GM21515 (cell line): Measurements from ENCODE around the gene CEACAM5.
"Not testable (repeated sequence)": the region's sequence is repeated elsewhere in the genome, so short reads cannot be mapped to it uniquely, and the experiment has no call there.

ENCODE experiments used
- ATAC-seq: cut with Tn5 transposase; IDR thresholded peaks from one replicate; pipeline ENCODE4 v1.9.1; 2021; ENCODE audit not compliant: unreplicated experiment

CEACAM5 gene

DNA sequence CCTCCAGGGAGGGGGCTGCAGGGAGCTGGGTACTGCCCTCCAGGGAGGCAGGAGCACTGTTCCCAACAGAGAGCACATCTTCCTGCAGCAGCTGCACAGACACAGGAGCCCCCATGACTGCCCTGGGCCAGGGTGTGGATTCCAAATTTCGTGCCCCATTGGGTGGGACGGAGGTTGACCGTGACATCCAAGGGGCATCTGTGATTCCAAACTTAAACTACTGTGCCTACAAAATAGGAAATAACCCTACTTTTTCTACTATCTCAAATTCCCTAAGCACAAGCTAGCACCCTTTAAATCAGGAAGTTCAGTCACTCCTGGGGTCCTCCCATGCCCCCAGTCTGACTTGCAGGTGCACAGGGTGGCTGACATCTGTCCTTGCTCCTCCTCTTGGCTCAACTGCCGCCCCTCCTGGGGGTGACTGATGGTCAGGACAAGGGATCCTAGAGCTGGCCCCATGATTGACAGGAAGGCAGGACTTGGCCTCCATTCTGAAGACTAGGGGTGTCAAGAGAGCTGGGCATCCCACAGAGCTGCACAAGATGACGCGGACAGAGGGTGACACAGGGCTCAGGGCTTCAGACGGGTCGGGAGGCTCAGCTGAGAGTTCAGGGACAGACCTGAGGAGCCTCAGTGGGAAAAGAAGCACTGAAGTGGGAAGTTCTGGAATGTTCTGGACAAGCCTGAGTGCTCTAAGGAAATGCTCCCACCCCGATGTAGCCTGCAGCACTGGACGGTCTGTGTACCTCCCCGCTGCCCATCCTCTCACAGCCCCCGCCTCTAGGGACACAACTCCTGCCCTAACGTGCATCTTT lies 7.8 kb upstream of the CEACAM5 start:
- ATAC-seq: no peak

DNA sequence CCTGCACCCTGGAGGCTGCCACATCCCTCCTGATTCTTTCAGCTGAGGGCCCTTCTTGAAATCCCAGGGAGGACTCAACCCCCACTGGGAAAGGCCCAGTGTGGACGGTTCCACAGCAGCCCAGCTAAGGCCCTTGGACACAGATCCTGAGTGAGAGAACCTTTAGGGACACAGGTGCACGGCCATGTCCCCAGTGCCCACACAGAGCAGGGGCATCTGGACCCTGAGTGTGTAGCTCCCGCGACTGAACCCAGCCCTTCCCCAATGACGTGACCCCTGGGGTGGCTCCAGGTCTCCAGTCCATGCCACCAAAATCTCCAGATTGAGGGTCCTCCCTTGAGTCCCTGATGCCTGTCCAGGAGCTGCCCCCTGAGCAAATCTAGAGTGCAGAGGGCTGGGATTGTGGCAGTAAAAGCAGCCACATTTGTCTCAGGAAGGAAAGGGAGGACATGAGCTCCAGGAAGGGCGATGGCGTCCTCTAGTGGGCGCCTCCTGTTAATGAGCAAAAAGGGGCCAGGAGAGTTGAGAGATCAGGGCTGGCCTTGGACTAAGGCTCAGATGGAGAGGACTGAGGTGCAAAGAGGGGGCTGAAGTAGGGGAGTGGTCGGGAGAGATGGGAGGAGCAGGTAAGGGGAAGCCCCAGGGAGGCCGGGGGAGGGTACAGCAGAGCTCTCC lies 6.9 kb upstream of the CEACAM5 start:
- ATAC-seq: no peak

DNA sequence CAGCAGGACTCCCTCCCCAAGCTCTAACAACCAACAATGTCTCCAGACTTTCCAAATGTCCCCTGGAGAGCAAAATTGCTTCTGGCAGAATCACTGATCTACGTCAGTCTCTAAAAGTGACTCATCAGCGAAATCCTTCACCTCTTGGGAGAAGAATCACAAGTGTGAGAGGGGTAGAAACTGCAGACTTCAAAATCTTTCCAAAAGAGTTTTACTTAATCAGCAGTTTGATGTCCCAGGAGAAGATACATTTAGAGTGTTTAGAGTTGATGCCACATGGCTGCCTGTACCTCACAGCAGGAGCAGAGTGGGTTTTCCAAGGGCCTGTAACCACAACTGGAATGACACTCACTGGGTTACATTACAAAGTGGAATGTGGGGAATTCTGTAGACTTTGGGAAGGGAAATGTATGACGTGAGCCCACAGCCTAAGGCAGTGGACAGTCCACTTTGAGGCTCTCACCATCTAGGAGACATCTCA lies 6.2 kb upstream of the CEACAM5 start:
- no peak for ATAC-seq

DNA sequence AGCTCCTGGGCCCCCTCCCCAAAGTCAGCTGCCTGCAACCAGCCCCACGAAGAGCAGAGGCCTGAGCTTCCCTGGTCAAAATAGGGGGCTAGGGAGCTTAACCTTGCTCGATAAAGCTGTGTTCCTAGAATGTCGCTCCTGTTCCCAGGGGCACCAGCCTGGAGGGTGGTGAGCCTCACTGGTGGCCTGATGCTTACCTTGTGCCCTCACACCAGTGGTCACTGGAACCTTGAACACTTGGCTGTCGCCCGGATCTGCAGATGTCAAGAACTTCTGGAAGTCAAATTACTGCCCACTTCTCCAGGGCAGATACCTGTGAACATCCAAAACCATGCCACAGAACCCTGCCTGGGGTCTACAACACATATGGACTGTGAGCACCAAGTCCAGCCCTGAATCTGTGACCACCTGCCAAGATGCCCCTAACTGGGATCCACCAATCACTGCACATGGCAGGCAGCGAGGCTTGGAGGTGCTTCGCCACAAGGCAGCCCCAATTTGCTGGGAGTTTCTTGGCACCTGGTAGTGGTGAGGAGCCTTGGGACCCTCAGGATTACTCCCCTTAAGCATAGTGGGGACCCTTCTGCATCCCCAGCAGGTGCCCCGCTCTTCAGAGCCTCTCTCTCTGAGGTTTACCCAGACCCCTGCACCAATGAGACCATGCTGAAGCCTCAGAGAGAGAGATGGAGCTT lies 4.7 kb upstream of the CEACAM5 start:
- no peak for ATAC-seq

DNA sequence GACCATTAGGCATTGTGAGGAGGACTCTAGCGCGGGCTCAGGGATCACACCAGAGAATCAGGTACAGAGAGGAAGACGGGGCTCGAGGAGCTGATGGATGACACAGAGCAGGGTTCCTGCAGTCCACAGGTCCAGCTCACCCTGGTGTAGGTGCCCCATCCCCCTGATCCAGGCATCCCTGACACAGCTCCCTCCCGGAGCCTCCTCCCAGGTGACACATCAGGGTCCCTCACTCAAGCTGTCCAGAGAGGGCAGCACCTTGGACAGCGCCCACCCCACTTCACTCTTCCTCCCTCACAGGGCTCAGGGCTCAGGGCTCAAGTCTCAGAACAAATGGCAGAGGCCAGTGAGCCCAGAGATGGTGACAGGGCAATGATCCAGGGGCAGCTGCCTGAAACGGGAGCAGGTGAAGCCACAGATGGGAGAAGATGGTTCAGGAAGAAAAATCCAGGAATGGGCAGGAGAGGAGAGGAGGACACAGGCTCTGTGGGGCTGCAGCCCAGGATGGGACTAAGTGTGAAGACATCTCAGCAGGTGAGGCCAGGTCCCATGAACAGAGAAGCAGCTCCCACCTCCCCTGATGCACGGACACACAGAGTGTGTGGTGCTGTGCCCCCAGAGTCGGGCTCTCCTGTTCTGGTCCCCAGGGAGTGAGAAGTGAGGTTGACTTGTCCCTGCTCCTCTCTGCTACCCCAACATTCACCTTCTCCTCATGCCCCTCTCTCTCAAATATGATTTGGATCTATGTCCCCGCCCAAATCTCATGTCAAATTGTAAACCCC lies 2.8 kb upstream of the CEACAM5 start:
- ATAC-seq: no peak

DNA sequence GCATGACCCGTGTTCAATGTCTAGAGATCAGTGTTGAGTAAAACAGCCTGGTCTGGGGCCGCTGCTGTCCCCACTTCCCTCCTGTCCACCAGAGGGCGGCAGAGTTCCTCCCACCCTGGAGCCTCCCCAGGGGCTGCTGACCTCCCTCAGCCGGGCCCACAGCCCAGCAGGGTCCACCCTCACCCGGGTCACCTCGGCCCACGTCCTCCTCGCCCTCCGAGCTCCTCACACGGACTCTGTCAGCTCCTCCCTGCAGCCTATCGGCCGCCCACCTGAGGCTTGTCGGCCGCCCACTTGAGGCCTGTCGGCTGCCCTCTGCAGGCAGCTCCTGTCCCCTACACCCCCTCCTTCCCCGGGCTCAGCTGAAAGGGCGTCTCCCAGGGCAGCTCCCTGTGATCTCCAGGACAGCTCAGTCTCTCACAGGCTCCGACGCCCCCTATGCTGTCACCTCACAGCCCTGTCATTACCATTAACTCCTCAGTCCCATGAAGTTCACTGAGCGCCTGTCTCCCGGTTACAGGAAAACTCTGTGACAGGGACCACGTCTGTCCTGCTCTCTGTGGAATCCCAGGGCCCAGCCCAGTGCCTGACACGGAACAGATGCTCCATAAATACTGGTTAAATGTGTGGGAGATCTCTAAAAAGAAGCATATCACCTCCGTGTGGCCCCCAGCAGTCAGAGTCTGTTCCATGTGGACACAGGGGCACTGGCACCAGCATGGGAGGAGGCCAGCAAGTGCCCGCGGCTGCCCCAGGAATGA lies 1.5 kb upstream of the CEACAM5 start:
- no peak for ATAC-seq

DNA sequence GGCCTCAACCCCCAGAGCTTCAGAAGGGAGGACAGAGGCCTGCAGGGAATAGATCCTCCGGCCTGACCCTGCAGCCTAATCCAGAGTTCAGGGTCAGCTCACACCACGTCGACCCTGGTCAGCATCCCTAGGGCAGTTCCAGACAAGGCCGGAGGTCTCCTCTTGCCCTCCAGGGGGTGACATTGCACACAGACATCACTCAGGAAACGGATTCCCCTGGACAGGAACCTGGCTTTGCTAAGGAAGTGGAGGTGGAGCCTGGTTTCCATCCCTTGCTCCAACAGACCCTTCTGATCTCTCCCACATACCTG lies 969 bp upstream of the CEACAM5 start:
- ATAC-seq: no peak

DNA sequence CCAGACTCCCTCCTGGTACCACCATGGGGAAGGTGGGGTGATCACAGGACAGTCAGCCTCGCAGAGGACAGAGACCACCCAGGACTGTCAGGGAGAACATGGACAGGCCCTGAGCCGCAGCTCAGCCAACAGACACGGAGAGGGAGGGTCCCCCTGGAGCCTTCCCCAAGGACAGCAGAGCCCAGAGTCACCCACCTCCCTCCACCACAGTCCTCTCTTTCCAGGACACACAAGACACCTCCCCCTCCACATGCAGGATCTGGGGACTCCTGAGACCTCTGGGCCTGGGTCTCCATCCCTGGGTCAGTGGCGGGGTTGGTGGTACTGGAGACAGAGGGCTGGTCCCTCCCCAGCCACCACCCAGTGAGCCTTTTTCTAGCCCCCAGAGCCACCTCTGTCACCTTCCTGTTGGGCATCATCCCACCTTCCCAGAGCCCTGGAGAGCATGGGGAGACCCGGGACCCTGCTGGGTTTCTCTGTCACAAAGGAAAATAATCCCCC lies 505 bp upstream of the CEACAM5 start:
- ATAC-seq: no peak

DNA sequence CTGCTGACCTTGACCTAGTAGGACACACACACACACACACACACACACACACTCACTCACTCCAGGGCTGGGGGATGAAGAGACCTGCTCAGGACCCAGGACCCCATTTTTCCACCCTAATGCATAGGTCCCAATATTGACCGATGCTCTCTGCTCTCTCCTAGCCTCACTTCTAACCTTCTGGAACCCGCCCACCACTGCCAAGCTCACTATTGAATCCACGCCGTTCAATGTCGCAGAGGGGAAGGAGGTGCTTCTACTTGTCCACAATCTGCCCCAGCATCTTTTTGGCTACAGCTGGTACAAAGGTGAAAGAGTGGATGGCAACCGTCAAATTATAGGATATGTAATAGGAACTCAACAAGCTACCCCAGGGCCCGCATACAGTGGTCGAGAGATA lies 1.1 kb downstream of the CEACAM5 start:
- ATAC-seq: not testable (repeated sequence)

DNA sequence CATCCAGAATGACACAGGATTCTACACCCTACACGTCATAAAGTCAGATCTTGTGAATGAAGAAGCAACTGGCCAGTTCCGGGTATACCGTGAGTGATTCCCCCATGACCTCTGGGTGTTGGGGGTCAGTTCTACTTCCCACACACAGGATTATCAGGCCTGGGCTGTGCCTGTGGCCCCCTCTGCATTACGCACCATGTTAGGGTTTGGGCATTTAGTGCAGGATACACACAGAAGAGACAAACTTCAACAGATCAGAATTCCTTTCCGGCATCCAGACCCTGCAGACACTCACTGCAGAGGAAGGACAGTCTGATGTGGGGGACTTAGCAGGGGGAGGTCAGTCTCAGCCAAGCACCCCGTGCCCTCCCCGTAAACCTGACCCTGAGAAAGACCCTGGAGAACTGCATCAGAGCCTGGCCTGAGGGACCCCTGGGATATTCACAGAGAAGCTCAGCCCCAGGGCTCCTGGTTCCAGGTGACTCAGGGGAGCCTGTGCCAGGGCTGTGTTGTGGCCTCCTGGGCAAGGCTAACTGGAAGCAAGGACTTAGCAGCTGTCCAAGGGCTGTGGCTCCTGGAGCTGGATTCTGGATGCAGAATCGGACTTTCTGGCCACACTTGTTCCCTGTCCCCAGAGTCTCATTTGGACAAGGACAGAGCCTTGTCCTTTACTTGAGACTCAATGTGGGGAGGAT lies 1.7 kb downstream of the CEACAM5 start:
- no peak for ATAC-seq

DNA sequence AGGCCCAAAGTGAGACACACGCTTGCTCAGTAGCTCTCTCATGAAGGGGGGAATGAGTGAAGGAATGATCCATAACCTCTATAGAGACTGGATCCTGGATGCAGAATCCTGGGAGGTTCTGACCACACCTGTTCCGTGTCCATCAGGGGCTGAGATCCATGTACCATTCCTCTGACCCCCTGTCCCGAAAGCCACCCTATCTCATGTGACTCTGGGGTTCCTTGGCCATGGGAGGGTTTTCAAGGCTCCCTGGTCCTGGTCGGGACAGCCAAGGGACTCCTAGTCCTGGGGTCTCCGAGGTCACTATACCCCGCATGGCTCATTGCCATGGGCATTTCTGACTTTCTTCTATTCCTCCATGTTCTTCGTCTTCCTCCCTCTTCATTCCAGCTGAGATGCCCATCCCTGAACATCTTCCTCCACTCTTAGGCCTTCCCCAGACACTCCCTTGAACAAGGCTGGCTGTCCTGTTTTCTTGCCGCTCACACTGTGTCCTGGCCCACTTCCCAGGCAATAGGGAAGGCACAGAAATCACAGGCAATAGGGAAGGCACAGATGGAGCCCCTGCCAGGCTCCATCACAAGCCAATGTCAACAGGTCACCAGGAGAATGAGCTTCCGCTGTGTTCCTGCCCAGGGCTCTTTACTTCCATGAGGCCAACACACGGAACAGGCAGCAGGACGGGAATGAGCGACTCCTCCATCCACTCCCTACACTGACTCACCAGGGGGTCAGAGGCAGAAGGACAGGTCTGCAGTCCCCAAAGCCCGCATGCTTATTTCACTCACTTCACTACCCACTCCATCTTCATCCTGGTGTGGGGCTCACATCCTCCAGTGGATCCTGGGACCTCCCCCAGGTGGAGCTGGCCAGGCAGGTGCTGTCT lies 3.2 kb downstream of the CEACAM5 start:
- no peak for ATAC-seq

DNA sequence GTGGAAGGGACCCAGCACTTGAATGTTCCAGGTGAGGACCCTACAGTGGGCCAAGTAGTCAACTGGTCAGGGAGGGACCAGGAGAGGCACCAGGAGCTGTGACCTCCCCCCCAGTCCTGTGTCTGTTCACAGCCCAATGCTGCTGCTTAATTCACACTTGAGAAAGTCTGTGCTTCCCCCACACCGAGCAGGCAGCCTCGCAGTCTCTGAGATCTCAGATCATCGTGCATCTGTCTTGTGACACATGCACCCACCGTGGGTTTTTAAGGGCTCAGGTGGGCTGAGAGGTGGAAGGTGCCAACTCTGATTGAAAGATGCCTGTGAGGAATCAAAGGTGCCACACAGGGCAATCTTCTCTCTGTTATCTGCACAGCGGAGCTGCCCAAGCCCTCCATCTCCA lies 6.2 kb downstream of the CEACAM5 start:
- ATAC-seq: no peak

DNA sequence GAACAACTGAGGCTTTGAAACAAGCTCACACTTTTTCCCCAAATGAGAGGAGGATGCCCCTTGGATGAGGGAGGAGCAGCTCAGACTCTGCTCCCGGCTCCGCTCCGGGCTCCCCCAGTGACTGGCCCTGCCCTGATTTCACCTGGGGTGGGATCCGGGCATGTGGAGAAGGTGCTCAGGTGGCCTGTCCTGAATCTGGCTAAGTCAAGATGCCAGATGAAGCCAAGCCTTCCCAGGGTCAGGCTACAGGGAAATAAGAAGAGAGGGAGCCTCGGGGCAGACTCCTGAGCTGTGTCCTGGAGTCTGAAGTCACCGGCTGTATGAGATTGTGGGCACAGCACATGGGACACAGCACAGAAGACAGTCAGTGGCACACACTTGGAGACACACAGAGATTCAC lies 10.3 kb downstream of the CEACAM5 start:
- no peak for ATAC-seq

DNA sequence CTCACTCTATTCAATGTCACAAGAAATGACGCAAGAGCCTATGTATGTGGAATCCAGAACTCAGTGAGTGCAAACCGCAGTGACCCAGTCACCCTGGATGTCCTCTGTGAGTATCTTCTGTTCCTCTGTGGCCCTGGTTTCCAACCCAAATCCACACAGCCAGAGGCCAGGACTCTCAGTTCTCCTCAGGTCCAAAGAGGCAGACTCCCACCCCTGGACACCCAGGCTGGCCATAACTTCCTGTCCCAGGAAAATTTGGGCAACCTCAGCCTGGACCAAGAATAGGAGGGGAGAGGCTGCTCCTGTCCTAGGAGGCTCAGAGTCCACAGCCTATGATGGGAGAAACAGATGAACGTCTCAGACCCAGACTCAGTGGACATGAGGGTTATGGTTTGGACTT lies 11.7 kb downstream of the CEACAM5 start:
- no peak for ATAC-seq

DNA sequence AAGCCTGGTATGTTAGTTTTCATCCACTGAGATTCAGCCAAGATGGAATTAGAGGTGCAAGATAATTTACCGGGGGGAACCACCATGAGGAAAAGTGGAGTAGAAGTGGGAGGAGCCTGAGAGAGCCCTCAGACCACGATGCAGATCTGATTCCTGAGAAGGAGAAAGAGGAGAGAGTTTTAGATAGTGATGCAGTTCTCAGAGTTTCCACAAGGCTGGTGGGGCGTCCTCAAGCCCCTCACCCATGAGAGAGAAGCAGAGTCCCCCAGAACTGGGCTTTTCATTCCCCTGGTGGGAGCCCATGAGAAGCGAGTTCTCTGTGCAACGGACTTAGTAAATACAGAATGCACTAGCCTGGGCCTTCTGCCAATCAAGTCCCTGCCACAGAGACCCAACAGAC lies 18.1 kb downstream of the CEACAM5 start:
- no peak for ATAC-seq

DNA sequence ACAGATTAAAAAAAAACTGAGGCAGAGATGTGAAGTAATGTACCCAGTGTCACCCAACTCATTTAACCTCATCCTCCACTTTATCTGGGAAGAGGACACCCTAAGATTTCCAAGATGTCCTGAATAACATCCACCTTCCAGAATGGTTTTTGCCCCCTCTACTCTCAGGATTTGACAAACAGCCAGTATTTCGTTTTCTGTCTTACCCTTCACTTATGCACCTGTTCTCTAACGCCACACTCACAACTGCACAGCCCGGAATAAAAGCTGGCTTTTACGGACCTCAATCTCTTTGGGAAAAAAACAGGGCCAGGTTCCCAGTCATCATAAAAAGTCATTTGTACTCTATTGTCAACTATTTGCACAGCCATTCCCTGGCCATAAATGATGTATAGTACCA lies 25.7 kb downstream of the CEACAM5 start:
- ATAC-seq: no peak

DNA sequence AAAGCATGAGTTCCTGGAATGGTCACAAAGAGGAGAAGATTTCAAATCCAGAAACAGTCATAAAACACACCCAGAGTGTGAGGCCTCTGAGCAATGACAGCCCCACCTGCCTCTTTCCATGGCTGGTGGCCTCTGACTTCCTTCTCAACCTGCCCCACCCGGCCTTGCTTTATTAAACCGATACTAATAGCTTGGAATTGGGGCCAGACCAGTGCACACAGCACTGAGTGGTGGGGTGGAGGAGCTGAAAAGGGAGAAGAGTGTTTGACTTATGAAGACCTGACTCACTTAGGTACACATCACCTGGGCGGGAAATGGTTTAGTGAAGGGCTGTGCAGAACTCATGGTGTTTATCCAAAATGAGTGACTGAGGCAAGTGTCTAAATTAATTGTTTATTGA lies 26.2 kb downstream of the CEACAM5 start:
- ATAC-seq: no peak

DNA sequence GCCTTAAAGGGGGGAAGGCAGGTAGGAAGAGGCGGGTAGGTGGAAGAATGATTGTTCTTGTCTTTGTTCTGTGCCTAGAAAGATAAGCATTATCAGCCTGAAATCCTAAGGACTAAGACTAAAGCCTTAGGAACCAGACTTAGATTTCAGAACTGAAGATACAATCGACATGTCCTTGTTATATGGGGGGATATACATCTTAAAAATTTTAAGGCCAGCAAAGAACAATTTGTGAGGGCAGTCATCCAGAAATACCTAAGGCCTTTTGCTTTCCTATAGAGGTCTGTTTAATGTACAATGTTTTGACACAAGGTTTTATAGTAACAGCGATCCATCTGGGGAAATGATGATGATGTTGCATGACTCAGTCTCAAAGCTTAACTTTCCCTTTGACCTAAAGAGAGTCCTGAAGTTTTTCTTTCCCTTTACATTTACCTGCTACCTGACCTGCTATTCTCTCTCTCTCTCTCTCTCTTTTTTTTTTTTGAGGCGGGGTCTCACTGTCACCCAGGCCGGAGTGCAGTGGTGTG lies 26.7 kb downstream of the CEACAM5 start:
- no peak for ATAC-seq

DNA sequence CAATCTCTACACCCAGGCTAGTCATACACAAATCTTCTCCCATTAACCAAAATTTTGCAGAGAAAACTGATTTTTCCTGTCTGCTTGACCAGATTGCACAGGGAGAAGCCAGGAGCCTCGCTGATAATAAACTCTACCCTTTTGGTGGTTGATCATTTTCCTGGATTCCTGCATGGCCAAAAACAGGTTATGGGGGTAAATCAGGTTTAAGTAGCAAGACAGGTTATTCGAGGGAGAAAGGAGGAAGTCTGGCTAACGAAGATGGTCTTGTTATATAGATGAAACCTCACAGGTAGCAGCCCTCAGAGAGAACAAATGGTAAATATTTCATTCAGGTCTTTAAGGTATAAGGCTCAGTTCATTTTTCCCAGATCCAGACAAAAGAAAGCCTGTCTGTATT lies 30.9 kb downstream of the CEACAM5 start:
- no peak for ATAC-seq
